ENCODE data around the gene KRTCAP2.
A peak's percentile ranks its signal among the peaks of the same experiment; 100 is the strongest.
"Not testable (repeated sequence)": the region's sequence is repeated elsewhere in the genome, so short reads cannot be mapped to it uniquely, and the experiment has no call there.

The KRTCAP2 gene

GRCh38 chr1:155199792-155200191 lies 26.7 kb upstream of the KRTCAP2 start:
- DNase-seq (ENCODE audit: low spot score) = no peak

GRCh38 chr1:155198547-155198906 lies 25.4 kb upstream of the KRTCAP2 start:
- no peak for DNase-seq (ENCODE audit: low spot score)

- no peak for DNase-seq (ENCODE audit: low spot score)
Observed at GRCh38 chr1:155197901-155198546, 24.9 kb upstream of the KRTCAP2 start.

GRCh38 chr1:155196893-155197638 lies 24.0 kb upstream of the KRTCAP2 start:
- DNase-seq (ENCODE audit: low spot score) = no peak

- DNase-seq (ENCODE audit: low spot score) = no peak
Observed at GRCh38 chr1:155196103-155196892, 23.2 kb upstream of the KRTCAP2 start.

GRCh38 chr1:155195201-155196102 lies 22.3 kb upstream of the KRTCAP2 start:
- no peak for DNase-seq (ENCODE audit: low spot score)

- not testable (repeated sequence) for DNase-seq (ENCODE audit: low spot score)
Observed at GRCh38 chr1:155193991-155194240, 20.8 kb upstream of the KRTCAP2 start.

- peak; percentile 83 for DNase-seq (ENCODE audit: low spot score)
Observed at GRCh38 chr1:155193275-155193990, 20.3 kb upstream of the KRTCAP2 start.

- DNase-seq (ENCODE audit: low spot score) = no peak
Observed at GRCh38 chr1:155192346-155193274, 19.5 kb upstream of the KRTCAP2 start.

- DNase-seq (ENCODE audit: low spot score) = no peak
Observed at GRCh38 chr1:155191904-155192303, 18.8 kb upstream of the KRTCAP2 start.

GRCh38 chr1:155189926-155190325 lies 16.8 kb upstream of the KRTCAP2 start:
- not testable (repeated sequence) for DNase-seq (ENCODE audit: low spot score)

- DNase-seq (ENCODE audit: low spot score) = no peak
Observed at GRCh38 chr1:155188268-155188667, 15.2 kb upstream of the KRTCAP2 start.

GRCh38 chr1:155187456-155187891 lies 14.4 kb upstream of the KRTCAP2 start:
- no peak for DNase-seq (ENCODE audit: low spot score)

GRCh38 chr1:155186794-155187455 lies 13.8 kb upstream of the KRTCAP2 start:
- no peak for DNase-seq (ENCODE audit: low spot score)

- DNase-seq (ENCODE audit: low spot score) = no peak
Observed at GRCh38 chr1:155186067-155186793, 13.1 kb upstream of the KRTCAP2 start.

GRCh38 chr1:155185783-155186066 lies 12.6 kb upstream of the KRTCAP2 start:
- no peak for DNase-seq (ENCODE audit: low spot score)

GRCh38 chr1:155184835-155185782 lies 12.0 kb upstream of the KRTCAP2 start:
- DNase-seq (ENCODE audit: low spot score) = no peak

- DNase-seq (ENCODE audit: low spot score) = no peak
Observed at GRCh38 chr1:155184351-155184811, 11.3 kb upstream of the KRTCAP2 start.
